Prostate gland (tissue), 2 donors: ENCODE results near the gene PTDSS2.

Experiments used
- CTCF ChIP-seq, 4 experiments: fragments of 200-600 bp in 2 of 4; fragments of 450-650 bp in 2 of 4; sonication (generic) in 2 of 4; IDR thresholded peaks; 1 replicate in 3 of 4; 2 replicates in 1 of 4; pipeline ENCODE4 v1.5.1; 2016 to 2019; ENCODE audit warnings: antibody characterized with exemption in 4 of 4, mild to moderate bottlenecking in 2 of 4, moderate library complexity in 2 of 4
- POLR2A ChIP-seq: fragments of 450-650 bp; IDR thresholded peaks from one replicate; pipeline ENCODE4 v1.6.1; 2016; ENCODE audit warnings: antibody characterized with exemption, mild to moderate bottlenecking
- POLR2AphosphoS5 ChIP-seq: sonication (generic); formaldehyde crosslinking; IDR thresholded peaks from one replicate; pipeline ENCODE4 v1.6.1; 2017; ENCODE audit warnings: antibody characterized with exemption

- TF ChIP-seq CTCF (IDR thresholded peaks at IDR 0.05) (peak in 1 of 4 experiments; percentile 27), POLR2A (peak; percentile 37), POLR2AphosphoS5 (peak; percentile 89)
Measured at GRCh38 chr11:536841-537621, 87.0 kb downstream of the PTDSS2 start, which contains the start of gene LRRC56.
